OCI-LY1 (cell line): ENCODE results near the gene LRRC43.

ENCODE experiments used
- H2AFZ ChIP-seq: fragments of 200-600 bp; sonication (generic), shearing (Covaris generic); 2 replicates; pipeline ENCODE4 v1.6.0; 2014; ENCODE audit warnings: antibody characterized with exemption, mild to moderate bottlenecking, low read length
- H3F3A ChIP-seq: fragments of 200-600 bp; sonication (generic), shearing (Covaris generic); 2 replicates; pipeline ENCODE4 v1.6.0; 2014; ENCODE audit warnings: mild to moderate bottlenecking, antibody characterized with exemption, low read length, moderate library complexity; ENCODE audit not compliant: insufficient read depth
- H3K27ac ChIP-seq: fragments of 200-600 bp; sonication (generic); 2 replicates; pipeline ENCODE4 v1.5.1; 2014; ENCODE audit warnings: low read length, mixed run types, mild to moderate bottlenecking, low read depth; ENCODE audit not compliant: poor library complexity, severe bottlenecking
- H3K27me3 ChIP-seq: fragments of 200-600 bp; sonication (generic); 2 replicates; pipeline ENCODE4 v1.6.0; 2014; ENCODE audit warnings: antibody characterized with exemption, mild to moderate bottlenecking, low read length, moderate library complexity; ENCODE audit not compliant: insufficient read depth
- H3K36me3 ChIP-seq: fragments of 200-600 bp; sonication (generic); 2 replicates; pipeline ENCODE4 v1.6.1; 2014; ENCODE audit warnings: mild to moderate bottlenecking, antibody characterized with exemption, low read length, moderate library complexity, mixed read lengths; ENCODE audit not compliant: insufficient read depth
- H3K4me1 ChIP-seq: fragments of 200-600 bp; sonication (generic); 2 replicates; pipeline ENCODE4 v1.5.1; 2014; ENCODE audit warnings: mild to moderate bottlenecking, low read length, moderate library complexity; ENCODE audit not compliant: insufficient read depth, severe bottlenecking
- H3K4me2 ChIP-seq: fragments of 200-600 bp; sonication (generic), shearing (Covaris generic); 2 replicates; pipeline ENCODE4 v1.6.1; 2014; ENCODE audit warnings: low read length
- H3K4me3 ChIP-seq: fragments of 200-600 bp; sonication (generic); 2 replicates; pipeline ENCODE4 v1.5.1; 2014; ENCODE audit warnings: low read length, low read depth, mild to moderate bottlenecking, mixed read lengths; ENCODE audit not compliant: poor library complexity, severe bottlenecking
- H3K79me2 ChIP-seq: fragments of 200-600 bp; shearing (Covaris generic); 2 replicates; pipeline ENCODE4 v1.6.1; 2016; ENCODE audit warnings: mixed run types, low read length, mixed read lengths; ENCODE audit not compliant: insufficient read depth
- H3K9ac ChIP-seq: fragments of 200-600 bp; sonication (generic), shearing (Covaris generic); 2 replicates; pipeline ENCODE4 v1.6.1; 2014; ENCODE audit warnings: mild to moderate bottlenecking, low read length, mixed read lengths
- H3K9me2 ChIP-seq: fragments of 200-600 bp; sonication (generic), shearing (Covaris generic); 2 replicates; pipeline ENCODE4 v1.6.1; 2014; ENCODE audit warnings: low read depth, mild to moderate bottlenecking, low read length, mixed read lengths
- H3K9me3 ChIP-seq: fragments of 200-600 bp; shearing (Covaris generic); 2 replicates; pipeline ENCODE4 v1.6.1; 2014; ENCODE audit warnings: low read length, mixed read lengths
- H4K20me1 ChIP-seq: fragments of 200-600 bp; sonication (generic), shearing (Covaris generic); 2 replicates; pipeline ENCODE4 v1.6.0; 2016; ENCODE audit warnings: mild to moderate bottlenecking, low read length; ENCODE audit not compliant: insufficient read depth
- CTCF ChIP-seq: fragments of 200-600 bp; sonication (generic), shearing (Covaris generic); IDR thresholded peaks from 2 replicates; pipeline ENCODE4 v1.5.1; 2017; ENCODE audit warnings: mild to moderate bottlenecking, antibody characterized with exemption, low read length, moderate library complexity, mixed read lengths
- EZH2 ChIP-seq: fragments of 200-600 bp; sonication (generic), shearing (Covaris generic); IDR thresholded peaks from 2 replicates; pipeline ENCODE4 v1.8.0; 2017; ENCODE audit warnings: borderline replicate concordance, mixed run types, mild to moderate bottlenecking, antibody characterized with exemption, low read length, moderate library complexity, mixed read lengths

The LRRC43 gene

DNA sequence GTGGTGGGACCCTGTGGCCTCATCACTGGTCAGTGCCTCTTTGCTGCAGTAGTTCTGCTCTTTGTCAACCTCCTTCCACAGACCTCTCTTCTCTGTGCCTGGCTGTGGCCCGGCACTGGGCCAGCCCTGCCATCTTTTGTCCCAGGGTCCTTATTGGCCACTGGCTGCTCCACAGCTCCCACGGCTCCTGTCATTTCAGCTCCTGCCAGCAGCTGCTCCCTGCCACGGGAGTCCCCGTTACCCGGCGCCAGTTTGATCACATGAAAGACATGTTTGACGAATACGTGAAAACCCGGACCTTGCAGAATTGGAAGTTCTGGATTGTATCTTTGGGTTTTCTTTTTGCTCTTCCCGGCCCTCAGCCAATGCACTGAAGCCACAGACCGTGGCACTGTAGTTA lies 44.3 kb upstream of the LRRC43 start:
- no peak overlapping the region for H3K9ac ChIP-seq
- no peak overlapping the region for H3K4me3 ChIP-seq
- no peaks in the 10 kb centered on the region for H3F3A ChIP-seq
- no peak overlapping the region for H3K27ac ChIP-seq
- peaks cover 24% of the 10 kb centered on the region for H3K36me3 ChIP-seq
- H3K27me3 ChIP-seq = no peaks in the 10 kb centered on the region
- no peak overlapping the region for H3K4me2 ChIP-seq
- H3K9me2 ChIP-seq = no peaks in the 10 kb centered on the region
- H4K20me1 ChIP-seq = no peaks in the 10 kb centered on the region
- H2AFZ ChIP-seq = no peak overlapping the region
- H3K9me3 ChIP-seq = no peaks in the 10 kb centered on the region
- no peaks in the 10 kb centered on the region for H3K79me2 ChIP-seq
- TF ChIP-seq EZH2 (no peak), CTCF (no peak)
- H3K4me1 ChIP-seq = peaks cover 6% of the 10 kb centered on the region

- H3K4me2 ChIP-seq = no peak overlapping the region
- H3K9me3 ChIP-seq = no peaks in the 10 kb centered on the region
- no peak overlapping the region for H3K4me3 ChIP-seq
- no peak overlapping the region for H2AFZ ChIP-seq
- H3K9ac ChIP-seq = no peak overlapping the region
- no peaks in the 10 kb centered on the region for H4K20me1 ChIP-seq
- peaks cover 6% of the 10 kb centered on the region for H3K4me1 ChIP-seq
- H3K79me2 ChIP-seq = no peaks in the 10 kb centered on the region
- TF ChIP-seq EZH2 (no peak), CTCF (no peak)
- H3K27ac ChIP-seq = no peak overlapping the region
- no peaks in the 10 kb centered on the region for H3F3A ChIP-seq
- H3K27me3 ChIP-seq = no peaks in the 10 kb centered on the region
- peaks cover 20% of the 10 kb centered on the region for H3K36me3 ChIP-seq
- no peaks in the 10 kb centered on the region for H3K9me2 ChIP-seq
Measured at GRCh38 chr12:122139266-122139665, 43.7 kb upstream of the LRRC43 start.

DNA sequence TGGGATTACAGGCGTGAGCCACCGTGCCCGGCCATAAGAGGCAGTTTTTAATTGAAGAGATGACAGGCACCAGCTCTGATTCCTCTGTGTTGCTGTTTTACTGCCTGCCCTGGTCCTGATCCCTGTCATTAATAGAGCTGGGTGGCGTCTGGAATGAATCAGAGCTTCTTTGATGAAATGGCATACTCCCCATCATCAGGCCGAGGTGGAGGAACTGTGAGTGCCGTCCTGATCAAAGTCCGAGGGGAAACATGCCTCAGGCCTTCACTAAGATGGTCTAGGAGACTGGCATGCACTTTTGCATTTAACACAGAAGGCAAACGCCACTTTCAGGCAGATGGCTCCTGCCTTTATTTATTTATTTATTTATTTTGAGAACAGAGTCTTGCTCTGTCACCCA lies 43.0 kb upstream of the LRRC43 start:
- H3K36me3 ChIP-seq = peaks cover 20% of the 10 kb centered on the region
- H3K4me2 ChIP-seq = no peak overlapping the region
- H3K4me1 ChIP-seq = peaks cover 6% of the 10 kb centered on the region
- H4K20me1 ChIP-seq = no peaks in the 10 kb centered on the region
- H3K9me3 ChIP-seq = no peaks in the 10 kb centered on the region
- H3K9me2 ChIP-seq = no peaks in the 10 kb centered on the region
- no peak overlapping the region for H3K27ac ChIP-seq
- H2AFZ ChIP-seq = no peak overlapping the region
- H3F3A ChIP-seq = no peaks in the 10 kb centered on the region
- H3K79me2 ChIP-seq = no peaks in the 10 kb centered on the region
- no peak overlapping the region for H3K9ac ChIP-seq
- no peak overlapping the region for H3K4me3 ChIP-seq
- no peak for TF ChIP-seq EZH2
- no peak for TF ChIP-seq CTCF
- H3K27me3 ChIP-seq = no peaks in the 10 kb centered on the region
